Fibroblast of lung (primary cell): ENCODE results near the gene LATS2.

Source experiments
- EZH2 ChIP-seq: IDR thresholded peaks from 2 replicates; pipeline ENCODE4 v1.5.1; 2012; ENCODE audit warnings: low read length, control low read depth, mild to moderate bottlenecking; ENCODE audit errors: missing control alignments
- TF ChIP-seq, protein P1 (sequence below), 2 donors: IDR thresholded peaks in 1 of 2; conservative IDR thresholded peaks in 1 of 2; 1 replicate in 1 of 2; 2 replicates in 1 of 2; pipeline ENCODE4 v1.5.1; 2011 to 2012; ENCODE audit warnings: low read length in 2 of 2, control low read depth in 1 of 2, inconsistent platforms in 1 of 2, low read depth in 1 of 2, mild to moderate bottlenecking in 1 of 2

DNA sequence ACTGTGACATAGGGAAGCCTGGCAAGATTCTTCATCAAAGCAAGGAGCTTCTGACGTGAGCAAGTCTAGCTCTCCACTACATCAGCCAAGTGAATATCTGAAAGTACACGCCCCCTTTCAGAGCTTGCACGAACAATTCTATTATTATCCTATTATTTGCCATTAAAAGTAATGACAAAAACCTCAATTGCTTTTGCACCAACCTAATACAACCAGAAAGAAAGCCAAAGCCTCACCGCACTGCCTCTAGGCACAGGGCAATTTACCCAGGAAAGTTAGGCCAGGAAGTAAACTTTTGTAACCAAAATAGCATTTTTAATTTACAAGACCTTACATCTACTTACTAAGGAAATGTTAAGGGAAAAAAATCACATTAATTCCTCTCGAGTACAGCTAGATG lies 41.2 kb downstream of the LATS2 start:
- TF ChIP-seq, protein P1, sequence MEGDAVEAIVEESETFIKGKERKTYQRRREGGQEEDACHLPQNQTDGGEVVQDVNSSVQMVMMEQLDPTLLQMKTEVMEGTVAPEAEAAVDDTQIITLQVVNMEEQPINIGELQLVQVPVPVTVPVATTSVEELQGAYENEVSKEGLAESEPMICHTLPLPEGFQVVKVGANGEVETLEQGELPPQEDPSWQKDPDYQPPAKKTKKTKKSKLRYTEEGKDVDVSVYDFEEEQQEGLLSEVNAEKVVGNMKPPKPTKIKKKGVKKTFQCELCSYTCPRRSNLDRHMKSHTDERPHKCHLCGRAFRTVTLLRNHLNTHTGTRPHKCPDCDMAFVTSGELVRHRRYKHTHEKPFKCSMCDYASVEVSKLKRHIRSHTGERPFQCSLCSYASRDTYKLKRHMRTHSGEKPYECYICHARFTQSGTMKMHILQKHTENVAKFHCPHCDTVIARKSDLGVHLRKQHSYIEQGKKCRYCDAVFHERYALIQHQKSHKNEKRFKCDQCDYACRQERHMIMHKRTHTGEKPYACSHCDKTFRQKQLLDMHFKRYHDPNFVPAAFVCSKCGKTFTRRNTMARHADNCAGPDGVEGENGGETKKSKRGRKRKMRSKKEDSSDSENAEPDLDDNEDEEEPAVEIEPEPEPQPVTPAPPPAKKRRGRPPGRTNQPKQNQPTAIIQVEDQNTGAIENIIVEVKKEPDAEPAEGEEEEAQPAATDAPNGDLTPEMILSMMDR (conservative IDR thresholded peaks at IDR 0.05 in 1 of 2, IDR thresholded peaks at IDR 0.05 in 1 of 2; ENCODE audit: low read depth in 1 of 2, low read length in 2 of 2) = no peak
- no peak for TF ChIP-seq EZH2
